HG03108 (cell line): ENCODE measurements around the gene GFY.

ENCODE experiments used
- ATAC-seq: cut with Tn5 transposase; IDR thresholded peaks from one replicate; pipeline ENCODE4 v1.9.1; 2021; ENCODE audit warnings: moderate library complexity; ENCODE audit not compliant: unreplicated experiment

The GFY gene, protein sequence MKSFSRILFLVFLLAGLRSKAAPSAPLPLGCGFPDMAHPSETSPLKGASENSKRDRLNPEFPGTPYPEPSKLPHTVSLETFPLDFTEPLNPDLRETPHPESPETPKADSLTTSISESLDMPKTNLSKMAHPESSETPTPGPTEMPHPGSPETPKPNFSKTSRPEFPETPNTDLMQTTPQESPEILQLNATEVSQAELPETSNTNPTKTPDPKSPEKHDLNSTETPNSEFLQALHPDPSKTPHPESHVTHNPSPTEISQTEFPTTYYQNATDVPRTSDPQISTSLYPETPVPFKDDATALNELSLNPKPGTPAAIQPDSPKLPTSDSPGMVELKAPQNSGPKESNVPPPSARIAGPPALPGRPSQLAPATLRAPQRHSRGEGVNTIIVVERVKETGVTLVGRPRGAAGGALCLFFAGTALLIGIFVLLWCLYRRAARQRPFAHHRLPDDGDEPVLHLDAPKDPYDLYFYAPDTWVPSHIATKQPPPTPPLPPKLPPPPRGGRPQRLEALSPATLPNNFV

GRCh38 chr19:49425178-49425577 lies at the start of gene GFY:
Gene GFY, plus strand, starts transcription at chr19:49425388. Its CDS starts 1,043 bp downstream, at chr19:49426431.
- no peak for ATAC-seq

DNA sequence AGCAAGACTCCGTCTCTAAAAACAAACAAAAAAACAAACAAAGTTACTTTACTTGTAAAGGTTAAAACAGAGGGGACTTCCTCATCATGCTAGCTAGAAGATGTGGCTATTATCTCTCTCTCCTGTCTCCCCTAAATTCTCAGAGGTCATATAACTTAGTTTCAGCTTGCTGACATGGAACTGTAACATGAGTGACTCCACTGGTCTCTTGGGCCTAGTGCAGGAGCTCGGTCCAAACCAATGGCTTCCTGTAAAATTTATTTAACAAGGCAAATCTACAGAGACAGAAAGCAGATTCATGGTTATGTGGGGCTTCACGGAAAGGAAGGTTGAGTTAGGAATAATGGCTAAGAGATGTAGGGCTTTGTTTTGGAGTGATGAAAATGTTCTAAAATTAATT lies 46.7 kb upstream of the GFY start:
- no peak for ATAC-seq

DNA sequence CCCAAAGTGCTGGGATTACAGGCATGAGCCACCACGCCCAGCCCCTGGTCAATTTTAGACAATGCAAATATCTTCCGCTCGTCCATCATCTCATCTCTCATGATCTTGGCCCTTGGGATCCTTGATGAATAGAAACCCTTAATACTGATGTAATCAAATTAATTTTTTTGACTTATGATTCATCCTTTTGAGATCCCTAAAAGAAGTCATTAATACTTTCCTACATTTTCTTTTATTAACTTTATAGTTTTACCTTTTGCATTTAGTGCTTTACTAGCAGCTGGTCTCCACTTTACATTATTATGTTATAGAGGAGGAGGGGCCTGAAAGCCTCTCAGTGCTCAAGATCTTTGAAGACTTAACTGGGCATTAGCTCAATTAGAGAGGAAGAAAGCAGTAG lies 44.8 kb upstream of the GFY start:
- ATAC-seq, result no peak

DNA sequence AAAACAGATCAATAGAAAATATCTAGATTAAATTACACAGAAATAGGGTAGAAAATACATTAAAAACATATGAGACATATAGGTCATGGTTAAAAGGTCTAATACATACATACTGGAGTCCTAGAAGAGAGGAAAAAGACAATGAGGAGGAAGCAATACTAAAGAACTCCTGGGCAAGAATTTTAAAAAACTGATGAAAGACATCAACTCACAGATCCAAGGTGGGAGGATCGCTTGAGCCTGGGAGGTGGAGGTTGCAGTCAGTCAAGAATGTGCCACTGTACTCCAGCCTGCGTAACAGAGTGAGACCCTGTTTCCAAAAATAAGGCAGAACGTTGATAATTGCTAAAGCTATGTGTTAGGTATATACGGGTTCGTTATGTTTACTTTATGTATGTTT lies 42.5 kb upstream of the GFY start:
- no peak for ATAC-seq

GRCh38 chr19:49383599-49383998 lies 41.6 kb upstream of the GFY start:
- no peak for ATAC-seq

GRCh38 chr19:49387936-49388372 lies 37.2 kb upstream of the GFY start, which contains the start of gene KASH5:
Gene KASH5, plus strand, starts transcription at chr19:49388249. Its CDS starts 2,635 bp downstream, at chr19:49390884.
- ATAC-seq, result no peak

DNA sequence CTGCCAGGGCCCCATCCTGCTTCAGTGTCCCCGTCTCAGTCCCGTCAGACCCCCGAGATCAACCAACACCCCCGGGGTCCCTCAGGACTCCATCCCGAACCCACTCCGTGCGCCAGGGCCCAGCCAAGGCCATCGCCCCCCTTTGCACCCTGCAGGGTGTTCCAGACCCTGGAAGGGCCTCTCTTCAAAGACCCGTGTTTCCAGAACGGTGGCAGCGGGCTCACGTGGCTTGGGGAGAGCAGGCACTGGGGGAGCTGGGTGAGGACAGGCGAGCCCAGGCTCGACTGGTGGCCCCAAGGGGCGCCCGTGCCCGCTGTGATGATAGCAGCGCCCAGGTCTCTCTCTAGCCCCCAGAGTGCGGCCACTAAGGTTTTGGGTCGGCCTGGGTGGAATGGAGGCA lies 35.8 kb upstream of the GFY start:
- no peak for ATAC-seq

- no peak for ATAC-seq
Observed at GRCh38 chr19:49390131-49390928, 34.9 kb upstream of the GFY start.

GRCh38 chr19:49390929-49391359 lies 34.2 kb upstream of the GFY start:
- ATAC-seq, result no peak

DNA sequence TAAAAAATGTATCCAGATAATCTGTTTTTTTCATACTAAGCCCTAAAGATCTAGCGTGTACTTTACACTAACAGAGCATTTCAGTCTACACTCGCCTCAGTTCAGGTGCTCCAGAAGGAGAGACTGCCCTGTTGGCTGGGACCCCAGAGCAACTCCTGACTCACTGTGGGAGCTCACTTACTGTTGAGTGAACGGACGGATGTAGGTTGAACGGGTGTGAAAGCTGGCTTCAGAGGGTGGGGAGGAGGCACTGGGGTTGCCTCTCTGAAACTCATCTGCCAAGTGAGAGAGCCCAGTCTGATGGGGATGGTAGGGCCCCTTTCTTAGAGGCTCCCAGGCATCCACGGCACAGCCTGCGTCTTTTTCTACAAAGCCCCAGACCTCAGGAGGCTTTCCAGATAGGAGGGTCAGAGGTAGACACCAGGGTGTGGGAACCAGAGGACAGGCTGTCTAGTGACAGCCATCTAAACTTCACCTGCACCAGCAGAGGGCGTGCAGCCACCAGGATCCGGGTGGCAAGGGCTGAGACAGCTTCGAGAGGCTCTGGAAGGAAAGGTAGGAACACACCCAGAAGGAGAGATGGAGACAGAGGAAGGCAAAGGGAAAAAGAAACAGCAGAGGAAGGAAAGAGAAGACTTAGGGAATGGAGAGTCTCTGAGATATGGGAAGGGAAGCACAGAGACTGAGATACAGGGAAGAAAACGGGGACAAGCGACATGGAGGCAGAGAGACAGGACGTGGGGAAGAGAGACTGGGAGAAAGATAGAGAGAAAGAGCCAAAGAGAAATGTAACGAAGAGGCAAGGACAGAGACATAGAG lies 33.4 kb upstream of the GFY start:
- ATAC-seq, result peak; percentile 49

DNA sequence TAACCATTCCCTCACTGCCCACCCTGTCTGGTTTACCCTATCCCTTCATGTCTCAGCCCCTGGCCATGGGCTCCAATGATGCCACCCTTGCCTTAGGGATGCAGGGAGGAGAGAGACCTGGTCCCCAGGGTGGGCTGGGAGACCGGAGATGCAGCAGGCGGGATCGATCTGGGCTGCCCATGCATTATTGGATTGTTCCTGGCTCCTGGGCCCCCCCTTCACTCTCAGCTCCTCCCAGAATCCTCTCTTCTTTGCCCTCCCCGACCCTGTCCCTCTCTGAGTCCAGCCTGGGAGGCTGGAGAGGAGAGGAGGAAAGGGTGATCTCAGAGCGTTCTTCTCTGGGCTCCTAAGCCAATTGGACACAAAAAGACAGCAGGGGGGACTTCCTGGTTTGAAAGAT lies 31.3 kb upstream of the GFY start:
- no peak for ATAC-seq

- no peak for ATAC-seq
Observed at GRCh38 chr19:49395581-49396407, 29.4 kb upstream of the GFY start.

GRCh38 chr19:49396738-49397505 lies 28.3 kb upstream of the GFY start:
- no peak for ATAC-seq

DNA sequence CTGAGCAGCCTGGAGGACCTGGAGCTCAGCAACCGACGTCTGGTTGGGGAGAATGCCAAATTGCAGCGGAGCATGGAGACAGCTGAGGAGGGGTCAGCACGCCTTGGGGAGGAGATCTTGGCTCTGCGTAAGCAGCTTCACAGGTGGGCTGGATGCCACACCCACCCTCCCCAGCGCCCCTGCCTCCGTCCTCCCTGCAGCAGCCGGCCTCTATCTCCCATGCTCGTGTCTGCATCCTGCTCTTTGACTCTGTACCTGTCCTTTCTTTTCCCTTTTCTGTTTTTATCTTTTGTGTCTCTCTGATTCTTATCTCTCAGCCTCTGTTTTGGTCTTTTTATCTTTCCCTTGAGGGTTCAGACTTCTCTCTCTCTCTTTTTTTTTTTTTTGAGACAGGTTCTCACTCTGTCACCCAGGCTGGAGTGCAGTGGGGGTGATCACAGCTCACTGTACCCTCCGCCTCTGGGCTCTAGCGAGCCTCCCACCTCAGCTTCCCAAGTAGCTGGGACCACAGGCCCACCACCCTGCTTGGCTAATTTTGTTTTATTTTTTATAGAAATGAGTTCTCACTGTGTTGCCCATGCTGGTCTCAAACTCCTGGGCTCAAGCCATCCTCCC lies 27.1 kb upstream of the GFY start:
- ATAC-seq, result no peak

DNA sequence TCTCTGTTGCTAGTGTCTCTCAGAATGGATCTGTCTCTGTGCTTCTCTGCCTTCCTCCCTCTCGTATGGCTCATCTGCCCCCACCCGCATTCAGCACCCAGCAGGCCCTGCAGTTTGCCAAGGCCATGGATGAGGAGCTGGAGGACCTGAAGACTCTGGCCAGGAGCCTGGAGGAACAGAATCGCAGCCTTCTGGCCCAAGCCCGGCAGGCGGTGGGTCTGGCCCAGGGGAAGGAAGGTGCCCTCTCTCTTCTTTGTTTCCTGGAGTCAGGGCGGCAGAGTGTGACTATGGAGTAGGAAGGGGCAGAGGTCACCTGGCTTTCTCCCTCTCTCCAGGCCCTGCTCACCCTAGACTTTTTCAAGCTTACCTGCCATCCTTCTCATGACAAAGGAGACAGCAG lies 26.3 kb upstream of the GFY start:
- no peak for ATAC-seq

DNA sequence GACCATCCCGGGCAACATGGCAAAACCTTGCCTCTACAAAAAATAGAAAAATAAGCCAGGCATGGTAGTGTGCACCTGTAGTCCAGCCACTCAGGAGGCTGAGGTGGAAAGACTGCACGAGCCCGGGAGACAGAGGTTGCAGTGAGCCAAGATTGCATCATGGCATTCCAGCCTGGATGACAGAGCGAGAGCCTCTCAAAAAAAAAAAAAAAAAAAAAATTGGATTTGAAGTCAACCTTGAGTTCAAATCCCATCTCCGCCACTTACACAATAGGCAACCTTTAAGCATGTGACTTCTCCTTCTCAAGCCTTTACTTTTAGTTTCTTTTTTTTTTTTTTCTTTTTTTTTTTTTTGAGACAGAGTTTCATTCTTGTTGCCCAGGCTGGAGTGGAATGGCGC lies 25.2 kb upstream of the GFY start:
- no peak for ATAC-seq

- ATAC-seq, result no peak
Observed at GRCh38 chr19:49403404-49404187, 21.6 kb upstream of the GFY start.

DNA sequence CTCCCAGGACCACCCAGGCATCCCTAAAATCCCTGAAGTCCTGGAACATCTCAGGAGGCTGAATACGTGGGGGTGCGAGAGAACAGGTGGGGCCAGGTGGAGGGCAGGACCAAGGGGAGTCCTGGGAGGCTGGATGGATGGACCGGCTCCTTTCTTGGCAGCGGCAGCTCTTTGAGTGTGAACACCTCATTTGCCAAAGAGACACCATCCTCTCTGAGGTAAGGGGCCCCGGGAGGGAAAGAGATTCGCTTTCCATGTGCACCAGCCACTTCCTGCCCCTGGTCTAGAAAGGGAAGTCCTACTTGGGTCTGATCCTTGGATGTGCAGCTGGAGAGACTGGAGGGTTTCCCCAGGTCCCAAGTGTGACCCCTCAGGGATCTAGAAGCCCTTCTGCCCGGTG lies 18.1 kb upstream of the GFY start:
- no peak for ATAC-seq
